Thyroid gland (tissue), 4 donors: Measurements from ENCODE around the gene DNTT.

Source experiments
- POLR2A ChIP-seq, 2 donors: fragments of 450-650 bp; IDR thresholded peaks; one replicate each; pipeline ENCODE4 v1.6.1; 2017; ENCODE audit warnings: antibody characterized with exemption in 2 of 2, mild to moderate bottlenecking in 2 of 2, moderate library complexity in 1 of 2
- TF ChIP-seq, protein P1 (sequence below), 6 experiments: fragments of 200-600 bp in 3 of 6; fragments of 450-650 bp in 3 of 6; sonication (generic) in 3 of 6; IDR thresholded peaks; one replicate each; pipeline ENCODE4 v1.5.1; 2016 to 2019; ENCODE audit warnings: antibody characterized with exemption in 6 of 6, mild to moderate bottlenecking in 2 of 6, inconsistent platforms in 1 of 6, moderate library complexity in 1 of 6

DNA sequence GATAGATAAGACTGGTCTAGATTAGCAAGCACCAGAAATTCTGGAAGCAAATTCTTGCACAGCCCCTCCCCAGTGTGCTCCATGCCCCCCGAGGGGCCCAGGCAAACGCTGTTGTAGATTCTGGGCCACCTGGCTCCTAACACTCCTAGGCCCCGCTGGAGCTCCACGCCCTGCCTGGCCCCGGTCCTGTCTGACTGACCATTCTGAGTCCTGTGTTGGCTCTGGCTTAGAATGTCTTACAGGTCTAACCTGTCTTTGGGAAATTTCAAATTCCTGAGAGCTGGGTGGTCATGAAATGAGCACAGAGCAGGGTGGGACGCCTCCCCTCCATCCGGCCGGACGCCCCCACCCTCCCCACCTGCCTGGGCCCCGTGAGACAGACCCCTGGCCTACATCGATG is 67.1 kb downstream of the DNTT start:
- TF ChIP-seq, protein P1, sequence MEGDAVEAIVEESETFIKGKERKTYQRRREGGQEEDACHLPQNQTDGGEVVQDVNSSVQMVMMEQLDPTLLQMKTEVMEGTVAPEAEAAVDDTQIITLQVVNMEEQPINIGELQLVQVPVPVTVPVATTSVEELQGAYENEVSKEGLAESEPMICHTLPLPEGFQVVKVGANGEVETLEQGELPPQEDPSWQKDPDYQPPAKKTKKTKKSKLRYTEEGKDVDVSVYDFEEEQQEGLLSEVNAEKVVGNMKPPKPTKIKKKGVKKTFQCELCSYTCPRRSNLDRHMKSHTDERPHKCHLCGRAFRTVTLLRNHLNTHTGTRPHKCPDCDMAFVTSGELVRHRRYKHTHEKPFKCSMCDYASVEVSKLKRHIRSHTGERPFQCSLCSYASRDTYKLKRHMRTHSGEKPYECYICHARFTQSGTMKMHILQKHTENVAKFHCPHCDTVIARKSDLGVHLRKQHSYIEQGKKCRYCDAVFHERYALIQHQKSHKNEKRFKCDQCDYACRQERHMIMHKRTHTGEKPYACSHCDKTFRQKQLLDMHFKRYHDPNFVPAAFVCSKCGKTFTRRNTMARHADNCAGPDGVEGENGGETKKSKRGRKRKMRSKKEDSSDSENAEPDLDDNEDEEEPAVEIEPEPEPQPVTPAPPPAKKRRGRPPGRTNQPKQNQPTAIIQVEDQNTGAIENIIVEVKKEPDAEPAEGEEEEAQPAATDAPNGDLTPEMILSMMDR (IDR thresholded peaks at IDR 0.05) = no peak
- no peak for TF ChIP-seq POLR2A (IDR thresholded peaks at IDR 0.05)
